Measurements from ENCODE around the gene STK32B.

The STK32B gene

GRCh38 chr4:5030221-5030620 lies 21.1 kb upstream of the STK32B start:
- H3K4me3 ChIP-seq (ENCODE audit: low read depth, low read length) = no peak overlapping the region
- TF ChIP-seq, protein P1, sequence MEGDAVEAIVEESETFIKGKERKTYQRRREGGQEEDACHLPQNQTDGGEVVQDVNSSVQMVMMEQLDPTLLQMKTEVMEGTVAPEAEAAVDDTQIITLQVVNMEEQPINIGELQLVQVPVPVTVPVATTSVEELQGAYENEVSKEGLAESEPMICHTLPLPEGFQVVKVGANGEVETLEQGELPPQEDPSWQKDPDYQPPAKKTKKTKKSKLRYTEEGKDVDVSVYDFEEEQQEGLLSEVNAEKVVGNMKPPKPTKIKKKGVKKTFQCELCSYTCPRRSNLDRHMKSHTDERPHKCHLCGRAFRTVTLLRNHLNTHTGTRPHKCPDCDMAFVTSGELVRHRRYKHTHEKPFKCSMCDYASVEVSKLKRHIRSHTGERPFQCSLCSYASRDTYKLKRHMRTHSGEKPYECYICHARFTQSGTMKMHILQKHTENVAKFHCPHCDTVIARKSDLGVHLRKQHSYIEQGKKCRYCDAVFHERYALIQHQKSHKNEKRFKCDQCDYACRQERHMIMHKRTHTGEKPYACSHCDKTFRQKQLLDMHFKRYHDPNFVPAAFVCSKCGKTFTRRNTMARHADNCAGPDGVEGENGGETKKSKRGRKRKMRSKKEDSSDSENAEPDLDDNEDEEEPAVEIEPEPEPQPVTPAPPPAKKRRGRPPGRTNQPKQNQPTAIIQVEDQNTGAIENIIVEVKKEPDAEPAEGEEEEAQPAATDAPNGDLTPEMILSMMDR (conservative IDR thresholded peaks at IDR 0.05; ENCODE audit: low read depth, low read length) = no peak
- no peak for DNase-seq (ENCODE audit: low read depth)

- TF ChIP-seq, protein P1 (conservative IDR thresholded peaks at IDR 0.05; ENCODE audit: low read depth, low read length) = no peak
- no peak overlapping the region for H3K4me3 ChIP-seq (ENCODE audit: low read depth, low read length)
Measured at GRCh38 chr4:5030927-5031326, 20.4 kb upstream of the STK32B start.

DNA sequence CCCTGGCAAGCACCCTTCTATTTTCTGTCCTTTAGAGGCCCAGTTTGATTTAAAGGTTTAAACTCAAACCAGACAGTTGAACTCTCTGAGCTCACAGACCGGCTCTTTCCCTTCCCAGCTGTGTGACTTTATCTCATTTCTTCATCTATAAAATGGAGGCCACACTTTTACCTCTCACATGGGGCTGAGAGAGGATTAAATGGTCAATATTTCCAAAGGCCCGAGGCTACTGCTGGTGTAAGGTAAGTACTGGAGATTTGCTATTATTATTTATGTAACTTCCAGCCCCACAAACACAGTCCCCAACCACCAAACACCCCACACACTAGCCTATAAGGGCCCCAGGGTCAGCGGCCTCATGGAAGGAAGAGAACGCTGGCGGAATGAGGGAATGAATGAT lies 18.5 kb upstream of the STK32B start:
- DNase-seq (ENCODE audit: low read depth) = no peak
- TF ChIP-seq, protein P1 (conservative IDR thresholded peaks at IDR 0.05; ENCODE audit: low read depth, low read length) = no peak
- no peak overlapping the region for H3K4me3 ChIP-seq (ENCODE audit: low read depth, low read length)

More at GRCh38 chr4:5030927-5031326, 20.4 kb upstream of the STK32B start:
- no peak for DNase-seq (ENCODE audit: low read depth)

DNA sequence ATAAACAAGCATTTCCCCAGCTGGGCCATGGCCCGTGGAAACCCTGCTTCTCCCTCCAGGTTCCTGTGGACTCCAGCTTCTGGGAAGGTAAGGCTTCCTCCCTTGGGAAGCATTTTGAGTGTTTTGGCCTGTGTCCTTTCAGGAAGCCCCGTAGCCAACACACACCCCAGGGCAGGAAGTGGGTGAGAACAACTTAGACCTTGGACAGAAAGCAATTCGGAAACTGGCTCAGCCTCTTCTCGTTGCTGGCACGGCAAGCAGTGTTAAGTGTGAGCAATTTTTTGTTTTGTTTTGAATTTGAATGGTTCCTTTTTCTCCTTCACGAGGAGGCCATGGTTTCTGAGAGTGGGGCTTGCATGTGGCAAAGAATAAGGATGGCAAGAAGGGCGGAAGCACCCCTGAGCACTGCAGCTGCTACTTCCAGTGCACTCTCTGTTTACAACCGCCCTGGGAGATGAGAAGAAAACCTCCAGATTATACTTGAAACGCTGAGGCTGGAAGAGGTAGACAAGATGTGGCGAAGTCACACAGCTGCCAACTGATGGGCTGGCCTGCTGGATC lies 17.9 kb upstream of the STK32B start:
- no peak for DNase-seq (ENCODE audit: low read depth)
- no peak overlapping the region for H3K4me3 ChIP-seq (ENCODE audit: low read depth, low read length)
- TF ChIP-seq, protein P1 (conservative IDR thresholded peaks at IDR 0.05; ENCODE audit: low read depth, low read length) = no peak

GRCh38 chr4:5034206-5034605 lies 17.1 kb upstream of the STK32B start:
- no peak for DNase-seq (ENCODE audit: low read depth)
- TF ChIP-seq, protein P1 (conservative IDR thresholded peaks at IDR 0.05; ENCODE audit: low read depth, low read length) = no peak
- no peak overlapping the region for H3K4me3 ChIP-seq (ENCODE audit: low read depth, low read length)

DNA sequence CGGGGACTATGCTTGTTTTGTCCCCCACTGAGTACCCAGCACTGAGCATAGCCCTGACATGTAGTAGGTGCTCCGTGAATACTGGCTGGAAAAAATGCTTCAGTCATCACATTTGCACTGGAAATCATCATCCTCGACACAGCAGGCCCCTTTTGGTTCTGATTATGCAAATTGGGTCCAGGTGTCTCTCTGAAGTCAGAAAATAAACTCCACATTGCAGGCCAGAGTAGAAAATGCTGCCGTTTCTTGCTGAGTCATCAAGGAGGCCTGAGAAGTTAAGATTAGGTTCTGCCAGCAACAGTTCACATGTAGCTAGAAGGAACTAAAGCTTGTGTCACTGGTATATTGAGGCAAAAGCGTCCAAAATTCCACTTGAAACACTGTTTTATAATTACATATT lies 15.0 kb upstream of the STK32B start:
- peak; percentile 60 for DNase-seq (ENCODE audit: low read depth)
- TF ChIP-seq, protein P1 (conservative IDR thresholded peaks at IDR 0.05; ENCODE audit: low read depth, low read length) = no peak
- H3K4me3 ChIP-seq (ENCODE audit: low read depth, low read length) = no peak overlapping the region
